Measurements from ENCODE around the gene GATC.
"Not testable (repeated sequence)": the region's sequence is repeated elsewhere in the genome, so short reads cannot be mapped to it uniquely, and the experiment has no call there.

The GATC gene

DNA sequence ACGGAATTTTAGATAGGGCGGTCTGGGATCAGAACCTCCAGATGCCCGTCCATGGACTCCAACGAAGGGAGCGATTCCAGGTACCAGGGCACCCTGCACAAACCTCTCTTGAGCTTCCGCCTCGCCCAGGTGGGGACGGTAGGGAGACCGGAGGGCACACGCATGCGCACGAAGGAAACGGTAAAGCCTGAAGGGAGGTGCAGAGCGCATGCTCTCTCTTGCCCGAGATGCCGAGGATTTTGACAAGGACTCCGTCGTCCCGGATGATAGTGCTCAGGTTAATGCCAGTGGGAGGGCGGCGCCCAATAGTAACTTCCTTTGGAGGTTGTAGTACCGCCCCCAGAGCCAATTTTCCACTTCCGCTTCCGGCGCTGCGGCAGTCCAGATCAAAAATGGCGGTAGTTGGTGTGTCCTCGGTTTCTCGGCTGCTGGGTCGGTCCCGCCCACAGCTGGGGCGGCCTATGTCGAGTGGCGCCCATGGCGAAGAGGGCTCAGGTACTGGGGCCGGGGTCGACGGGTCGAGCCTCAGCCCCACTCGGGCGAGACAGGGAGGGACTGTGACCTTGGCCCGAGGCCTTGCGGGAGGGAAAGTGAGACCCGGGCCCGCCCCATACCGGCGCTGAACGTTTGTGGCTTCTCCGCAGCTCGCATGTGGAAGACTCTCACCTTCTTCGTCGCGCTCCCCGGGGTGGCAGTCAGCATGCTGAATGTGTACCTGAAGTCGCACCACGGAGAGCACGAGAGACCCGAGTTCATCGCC is 8.3 kb upstream of the GATC start, which contains the start of gene COX6A1:
COX6A1 (plus strand) TSS at position 379 of the 760 bp plus-strand sequence; CDS start at position 393, 14 bp downstream.
- peak; percentile 93 to 98 (median 98) for DNase-seq (ENCODE audit: low read depth in 3 of 3)

DNA sequence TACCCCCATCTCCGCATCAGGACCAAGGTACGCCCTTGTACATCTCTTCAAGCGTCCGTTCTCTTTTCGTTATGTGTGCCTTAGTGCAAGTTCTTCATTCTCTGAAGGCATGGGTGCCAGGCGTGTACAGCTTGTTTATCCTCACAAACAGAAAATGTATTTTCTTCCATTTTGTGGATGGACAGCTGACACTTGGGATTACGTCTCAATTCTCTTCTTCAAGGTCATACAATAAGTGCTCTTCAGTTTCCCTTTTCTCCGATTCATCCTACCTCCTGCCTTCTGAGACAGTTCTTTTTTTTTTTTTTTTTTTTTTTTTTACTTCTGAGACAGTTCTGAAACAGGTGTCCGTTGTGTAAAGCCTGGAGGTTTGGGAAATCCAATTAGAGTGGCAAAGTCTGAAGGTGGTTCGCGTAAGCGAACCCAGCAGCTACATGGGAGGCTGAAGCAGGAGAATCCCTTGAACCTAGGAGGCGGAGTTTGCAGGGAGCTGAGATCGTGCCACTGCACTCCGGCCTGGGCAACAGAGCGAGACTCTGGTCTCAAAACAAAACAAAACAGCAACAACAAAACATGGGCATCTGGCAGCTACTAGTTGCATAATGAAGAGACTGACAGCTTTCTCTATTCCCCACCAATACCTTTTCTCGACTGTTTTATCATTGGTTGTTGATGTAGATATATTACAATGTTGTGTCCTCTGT is 7.6 kb upstream of the GATC start:
- DNase-seq (ENCODE audit: low read depth in 3 of 3) = no peak

GRCh38 chr12:120439646-120440247 is 6.5 kb upstream of the GATC start:
- peak; percentile 54 to 66 (median 60) for DNase-seq (ENCODE audit: low read depth in 3 of 3)

DNA sequence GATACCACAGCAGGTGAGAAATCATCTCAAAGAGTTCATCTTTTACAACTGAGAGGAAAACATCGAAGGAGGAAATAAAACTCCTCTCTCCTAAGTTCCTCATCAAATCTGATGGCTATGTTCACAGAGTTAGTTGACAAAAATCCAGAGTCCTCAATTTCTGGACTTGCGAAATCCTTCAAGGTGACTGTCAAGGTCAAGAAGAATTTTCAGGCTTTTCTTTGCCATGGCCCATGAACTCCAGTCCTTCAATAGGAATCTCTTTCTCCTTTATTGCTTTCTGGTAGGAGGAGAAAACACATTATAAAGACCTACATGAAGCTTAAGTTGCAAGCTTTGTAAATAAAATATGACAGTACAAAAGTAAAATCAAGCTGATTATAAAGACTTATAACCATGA is 1.6 kb upstream of the GATC start:
- DNase-seq (ENCODE audit: low read depth in 3 of 3) = no peak

GRCh38 chr12:120446844-120447178 is 567 bp downstream of the GATC start:
- not testable (repeated sequence) for DNase-seq (ENCODE audit: low read depth in 3 of 3)

DNA sequence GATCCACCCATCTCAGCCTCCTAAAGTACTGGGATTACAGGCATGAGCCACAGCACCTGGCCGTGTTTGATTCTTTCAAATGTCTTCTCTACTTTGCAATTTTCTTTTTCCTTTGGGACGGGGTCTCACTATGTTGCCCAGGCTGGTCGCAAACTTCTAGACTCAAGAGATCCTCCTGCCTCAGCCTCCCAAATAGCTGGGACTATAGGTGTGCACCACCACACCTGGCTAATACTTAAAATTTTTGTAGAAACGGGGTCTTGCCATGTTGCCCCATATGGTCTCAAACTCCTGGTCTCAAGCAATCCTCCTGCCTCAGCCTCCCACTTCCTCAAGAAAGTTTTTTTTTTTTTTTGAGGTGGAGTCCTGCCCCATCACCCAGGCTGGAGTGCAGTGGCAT is 1.7 kb downstream of the GATC start:
- no peak for DNase-seq (ENCODE audit: low read depth in 3 of 3)

DNA sequence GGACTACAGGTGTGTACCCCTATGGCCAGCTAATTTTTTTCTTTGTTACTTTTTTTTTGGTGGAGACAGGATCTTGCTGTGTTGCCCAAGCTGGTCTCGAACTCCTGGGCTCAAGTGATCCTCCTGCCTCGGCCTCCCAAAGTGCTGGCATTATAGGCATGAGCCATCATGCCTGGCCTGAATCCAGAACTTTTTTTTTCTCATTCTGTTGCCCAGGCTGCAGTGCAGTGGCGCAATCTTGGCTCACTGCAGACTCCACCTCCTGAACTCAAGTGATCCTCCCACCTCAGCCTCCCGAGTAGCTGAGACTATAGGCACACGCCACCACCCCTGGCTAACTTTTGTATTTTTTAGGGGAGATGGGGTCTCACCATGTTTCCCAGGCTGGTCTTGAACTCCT is 6.3 kb downstream of the GATC start:
- DNase-seq (ENCODE audit: low read depth in 3 of 3) = not testable (repeated sequence)

DNA sequence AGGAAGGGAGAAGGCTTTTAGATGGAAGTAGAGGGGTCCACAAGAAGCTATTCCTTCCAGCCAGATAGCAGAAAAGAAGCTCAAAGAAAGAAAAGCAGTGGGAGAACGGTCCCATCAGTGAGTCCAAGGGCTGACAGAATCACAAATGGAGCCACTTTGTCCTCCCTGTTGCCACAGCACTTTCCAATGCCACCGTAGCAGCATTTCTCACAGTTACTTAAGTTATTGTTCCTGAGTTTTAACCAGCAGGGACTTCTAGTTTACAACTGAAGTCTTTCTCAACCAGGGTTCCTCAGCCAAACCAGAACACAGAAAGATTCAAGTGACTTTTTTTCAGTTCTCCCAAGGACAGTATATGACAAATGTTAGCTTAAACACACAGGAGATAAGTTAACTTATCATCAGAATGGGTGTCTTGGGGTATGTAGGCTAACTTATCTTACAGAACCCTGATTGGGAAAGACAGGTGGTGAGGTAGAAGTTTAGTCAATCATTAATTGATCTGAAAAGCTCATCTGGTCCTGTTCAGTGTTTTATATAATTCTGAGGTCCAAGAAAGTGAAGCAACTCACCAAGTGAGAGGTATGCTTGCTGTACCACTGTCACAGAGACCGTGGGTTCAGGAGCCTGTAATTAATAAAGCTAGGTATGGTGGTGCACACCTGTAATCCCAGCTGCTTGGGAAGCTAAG is 7.0 kb downstream of the GATC start:
- DNase-seq (ENCODE audit: low read depth in 3 of 3) = no peak

DNA sequence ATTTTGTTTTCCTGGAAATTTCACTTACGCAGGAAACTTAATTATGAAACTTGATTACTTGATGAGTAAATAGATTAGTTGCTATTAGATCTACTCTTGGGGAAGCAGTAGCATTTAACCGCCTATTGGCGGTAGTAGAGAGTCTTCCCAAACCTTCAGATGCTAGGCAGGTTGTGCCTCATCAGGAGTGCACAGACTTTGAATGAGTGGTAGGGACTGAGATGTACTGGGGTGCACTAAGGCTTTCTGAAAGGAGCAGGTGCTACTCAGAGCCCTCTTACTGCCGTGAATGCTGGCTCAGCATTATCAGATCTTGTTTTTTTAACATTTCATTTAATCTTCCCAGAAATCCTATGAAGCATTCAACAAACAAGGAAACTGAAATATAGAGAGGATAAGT is 7.7 kb downstream of the GATC start:
- no peak for DNase-seq (ENCODE audit: low read depth in 3 of 3)

DNA sequence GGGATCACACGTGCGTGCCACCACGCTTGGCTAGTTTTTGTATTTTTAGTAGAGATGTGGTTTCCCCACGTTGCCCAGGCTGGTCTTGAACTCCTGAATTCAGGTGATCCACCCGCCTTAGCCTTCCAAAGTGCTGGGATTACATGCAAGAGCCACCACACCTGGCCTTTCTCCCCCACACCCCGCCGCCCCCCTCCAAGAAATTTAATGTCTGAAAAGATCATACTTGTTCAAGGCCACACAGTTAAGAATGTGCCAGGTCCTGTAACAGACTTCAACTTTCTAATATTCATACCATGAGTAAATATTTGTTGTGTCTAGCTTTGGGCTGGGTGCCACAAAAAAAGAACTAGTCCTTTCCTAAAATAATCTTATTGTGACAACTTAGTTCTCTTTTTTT is 9.1 kb downstream of the GATC start:
- no peak for DNase-seq (ENCODE audit: low read depth in 3 of 3)

GRCh38 chr12:120457133-120457532 is 10.9 kb downstream of the GATC start:
- no peak for DNase-seq (ENCODE audit: low read depth in 3 of 3)

- DNase-seq (ENCODE audit: low read depth in 3 of 3) = no peak
These were observed 13.9 kb downstream of the GATC start for GRCh38 chr12:120460157-120460556.

- no peak for DNase-seq (ENCODE audit: low read depth in 3 of 3)
These were observed 15.9 kb downstream of the GATC start for GRCh38 chr12:120462099-120462640.

DNA sequence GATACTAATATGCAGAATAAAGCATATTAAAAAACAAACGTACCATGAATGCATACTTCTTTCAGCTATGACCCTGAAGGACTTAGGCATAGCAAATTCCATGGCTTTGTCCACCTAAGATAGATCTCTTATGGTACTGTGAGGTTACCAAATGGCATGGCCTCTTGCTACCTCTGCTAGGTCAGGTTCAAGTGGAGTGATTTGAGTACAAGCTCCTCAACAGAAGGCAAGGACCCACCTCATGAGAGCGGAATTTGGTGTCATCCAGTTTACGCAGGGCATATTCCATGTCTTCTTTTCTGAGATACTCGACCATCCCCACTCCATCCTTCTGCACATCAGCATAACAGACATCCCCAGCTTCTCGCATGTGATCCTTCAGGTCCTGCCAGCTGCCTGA is 17.5 kb downstream of the GATC start:
- DNase-seq (ENCODE audit: low read depth in 3 of 3) = no peak

DNA sequence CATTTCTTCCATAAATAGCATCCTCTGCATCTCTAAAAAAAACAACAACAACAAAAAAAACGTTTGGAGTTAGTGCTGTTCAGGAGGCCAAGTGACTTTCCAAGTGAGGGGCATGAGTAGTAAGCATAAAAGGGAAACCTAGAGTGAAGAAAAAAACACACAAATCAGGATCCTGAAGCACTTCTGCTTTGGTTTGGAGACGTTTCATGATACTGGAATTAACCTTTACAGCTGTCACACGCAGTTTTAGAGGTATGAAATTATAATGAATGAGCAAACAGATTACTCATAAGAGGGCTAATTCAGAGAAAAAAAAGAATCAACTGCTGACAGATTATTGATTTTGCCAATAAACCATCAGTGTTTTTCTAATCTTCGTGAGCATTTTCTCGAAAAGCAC is 19.5 kb downstream of the GATC start:
- no peak for DNase-seq (ENCODE audit: low read depth in 3 of 3)

GRCh38 chr12:120466560-120467315 is 20.5 kb downstream of the GATC start:
- peak in 1 of 3 experiments; percentile 41 for DNase-seq (ENCODE audit: low read depth in 3 of 3)

DNA sequence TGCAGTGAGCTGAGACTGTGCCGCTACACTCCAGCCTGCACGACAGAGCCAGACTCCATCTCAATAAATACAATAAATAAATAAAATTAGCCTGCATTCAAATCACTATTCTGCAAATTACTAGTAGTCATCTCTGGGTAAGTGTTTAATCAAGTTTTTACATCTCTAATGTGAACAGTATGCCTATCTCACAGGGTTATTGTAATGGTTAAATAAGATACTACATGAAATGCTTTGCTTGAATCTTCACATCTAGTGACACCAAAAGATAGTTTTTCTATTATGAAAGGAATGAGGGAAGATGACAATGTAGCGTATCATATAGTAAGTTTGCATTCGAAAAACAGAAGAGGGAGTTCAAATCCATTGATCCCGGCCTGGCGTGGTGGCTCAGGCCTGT is 21.2 kb downstream of the GATC start:
- DNase-seq (ENCODE audit: low read depth in 3 of 3) = no peak

- DNase-seq (ENCODE audit: low read depth in 3 of 3) = no peak
These were observed 22.1 kb downstream of the GATC start for GRCh38 chr12:120468325-120468820.

- peak in 2 of 3 experiments; percentile 20 to 42 for DNase-seq (ENCODE audit: low read depth in 3 of 3)
These were observed 22.7 kb downstream of the GATC start for GRCh38 chr12:120468821-120469449.

GRCh38 chr12:120469450-120470149 is 23.4 kb downstream of the GATC start, which contains the start of gene SRSF9:
Gene SRSF9, minus strand, starts transcription at chr12:120469748. Its CDS starts 139 bp downstream, at chr12:120469609.
- peak; percentile 95 to 96 (median 95) for DNase-seq (ENCODE audit: low read depth in 3 of 3)
